Erythroblast (primary cell): ENCODE results near the gene DIP2C.

ENCODE experiments used
- GATA1 ChIP-seq: IDR thresholded peaks from 2 replicates; pipeline ENCODE4 v1.6.1; 2011; ENCODE audit warnings: low read depth, mild to moderate bottlenecking, control low read depth, low read length, moderate library complexity
- POLR2A ChIP-seq: IDR thresholded peaks from 2 replicates; pipeline ENCODE4 v1.6.1; 2011; ENCODE audit warnings: mild to moderate bottlenecking, low read length

- TF ChIP-seq POLR2A: no peak
- no peak for TF ChIP-seq GATA1
Observed at GRCh38 chr10:541750-542371, 147.6 kb downstream of the DIP2C start.
